GM23338 (cell line): Measurements from ENCODE around the gene COPS4. TPM values are rescaled to one million over a fixed set of nuclear protein-coding genes. Genes with fewer than 3 reads are reported as not detected.

Experiments
- ATAC-seq: fragments of 200-7000 bp; cut with Tn5 transposase; 3 replicates; pipeline ENCODE4 v1.9.1; 2020
- DNase-seq: peaks from one replicate; pipeline ENCODE4 v3.0.0-alpha.2; 2015; ENCODE audit warnings: low spot score
- H2AFZ ChIP-seq: fragments of 200-600 bp; sonication (generic); 2 replicates; pipeline ENCODE4 v1.8.0; 2016; ENCODE audit warnings: antibody characterized with exemption, mild to moderate bottlenecking, moderate library complexity
- H3F3A ChIP-seq: fragments of 200-600 bp; sonication (generic); replicated peaks from 2 replicates; pipeline ENCODE4 v1.8.0; 2017; ENCODE audit warnings: antibody characterized with exemption, mixed run types, low read depth
- H3K27ac ChIP-seq: fragments of 200-600 bp; sonication (generic); 2 replicates; pipeline ENCODE4 v1.6.1; 2016; ENCODE audit warnings: low read depth
- H3K27me3 ChIP-seq: fragments of 200-600 bp; sonication (generic); 2 replicates; pipeline ENCODE4 v1.8.0; 2016; ENCODE audit warnings: mild to moderate bottlenecking, mixed run types, moderate library complexity; ENCODE audit not compliant: insufficient read depth
- H3K36me3 ChIP-seq: fragments of 200-600 bp; sonication (generic); 2 replicates; pipeline ENCODE4 v1.8.0; 2016; ENCODE audit warnings: mild to moderate bottlenecking; ENCODE audit not compliant: insufficient read depth
- H3K4me1 ChIP-seq: fragments of 200-600 bp; sonication (generic); 2 replicates; pipeline ENCODE4 v1.8.0; 2016; ENCODE audit warnings: mild to moderate bottlenecking, moderate library complexity; ENCODE audit not compliant: insufficient read depth
- H3K4me2 ChIP-seq: fragments of 200-600 bp; sonication (generic); 2 replicates; pipeline ENCODE4 v1.7.1; 2017; ENCODE audit warnings: mixed run types
- H3K4me3 ChIP-seq: fragments of 200-600 bp; sonication (generic); 2 replicates; pipeline ENCODE4 v1.6.1; 2016; ENCODE audit warnings: mixed run types
- H3K79me2 ChIP-seq: fragments of 200-600 bp; sonication (generic); replicated peaks from 2 replicates; pipeline ENCODE4 v1.8.0; 2017; ENCODE audit warnings: mild to moderate bottlenecking; ENCODE audit not compliant: insufficient read depth
- H3K9me2 ChIP-seq: fragments of 200-600 bp; sonication (generic); 2 replicates; pipeline ENCODE4 v1.8.0; 2017; ENCODE audit not compliant: insufficient read depth
- H4K20me1 ChIP-seq: fragments of 200-600 bp; sonication (generic); replicated peaks from 2 replicates; pipeline ENCODE4 v1.8.0; 2017; ENCODE audit warnings: mild to moderate bottlenecking; ENCODE audit not compliant: insufficient read depth
- H3K27ac Mint-ChIP-seq: 2 replicates; pipeline ENCODE4 v1.8.0; 2020; ENCODE audit warnings: inconsistent platforms, mild to moderate bottlenecking, moderate library complexity, mixed read lengths
- H3K27me3 Mint-ChIP-seq: 3 replicates; pipeline ENCODE4 v1.8.0; 2022; ENCODE audit warnings: low read depth, mild to moderate bottlenecking, moderate library complexity, mixed read lengths, inconsistent platforms; ENCODE audit not compliant: insufficient read depth, poor library complexity
- H3K36me3 Mint-ChIP-seq: 3 replicates; pipeline ENCODE4 v1.8.0; 2021; ENCODE audit warnings: low read depth, mild to moderate bottlenecking, inconsistent platforms, moderate library complexity, mixed read lengths
- H3K4me1 Mint-ChIP-seq: 3 replicates; pipeline ENCODE4 v1.8.0; 2020; ENCODE audit warnings: mild to moderate bottlenecking, inconsistent platforms, mixed read lengths
- H3K4me3 Mint-ChIP-seq: 3 replicates; pipeline ENCODE4 v1.8.0; 2021; ENCODE audit warnings: moderate library complexity, mild to moderate bottlenecking, inconsistent platforms, mixed read lengths
- H3K9me3 Mint-ChIP-seq: 3 replicates; pipeline ENCODE4 v1.8.0; 2020; ENCODE audit warnings: moderate library complexity, mild to moderate bottlenecking, inconsistent platforms, mixed read lengths
- CREB1 ChIP-seq: fragments of 250-450 bp; sonication (Bioruptor Pico); IDR thresholded peaks from 2 replicates; pipeline ENCODE4 v1.5.0; 2020; ENCODE audit warnings: low read depth, mild to moderate bottlenecking, moderate library complexity
- CTCF ChIP-seq, 2 experiments: fragments of 200-600 bp in 1 of 2; sonication (generic) in 1 of 2; conservative IDR thresholded peaks; 2 replicates each; pipeline versions ENCODE4 v1.5.1 to v1.6.1; 2016 to 2017; ENCODE audit warnings: antibody characterized with exemption in 2 of 2, low read depth in 2 of 2, mild to moderate bottlenecking in 2 of 2, moderate library complexity in 1 of 2
- ETS1 ChIP-seq: IDR thresholded peaks from 2 replicates; pipeline ENCODE4 v1.6.1; 2016; ENCODE audit warnings: antibody characterized with exemption
- EZH2 ChIP-seq: fragments of 200-600 bp; sonication (generic); IDR thresholded peaks from one replicate; pipeline ENCODE4 v1.8.0; 2017; ENCODE audit warnings: antibody characterized with exemption, mild to moderate bottlenecking, low read depth; ENCODE audit not compliant: unreplicated experiment
- JUNB ChIP-seq: IDR thresholded peaks from one replicate; pipeline ENCODE4 v1.6.1; 2016; ENCODE audit warnings: antibody characterized with exemption; ENCODE audit not compliant: unreplicated experiment
- POLR2AphosphoS5 ChIP-seq: IDR thresholded peaks from 2 replicates; pipeline ENCODE4 v1.6.1; 2016; ENCODE audit warnings: antibody characterized with exemption, low read depth
- STAT1 ChIP-seq: IDR thresholded peaks from one replicate; pipeline ENCODE4 v1.6.1; 2016; ENCODE audit warnings: antibody characterized with exemption; ENCODE audit not compliant: unreplicated experiment
- ZNF114 ChIP-seq: fragments of 250-450 bp; sonication (Bioruptor Pico); IDR thresholded peaks from 2 replicates; pipeline ENCODE4 v1.5.0; 2020; ENCODE audit warnings: mild to moderate bottlenecking, moderate library complexity
- ZNF331 ChIP-seq: fragments of 250-450 bp; sonication (Bioruptor Pico); IDR thresholded peaks from 2 replicates; pipeline ENCODE4 v1.5.0; 2020; ENCODE audit warnings: low read depth, mild to moderate bottlenecking, moderate library complexity
- ZNF462 ChIP-seq: fragments of 250-450 bp; sonication (Bioruptor Pico); IDR thresholded peaks from 2 replicates; pipeline ENCODE4 v1.5.0; 2020; ENCODE audit warnings: mild to moderate bottlenecking, moderate library complexity
- polyA plus RNA-seq: library from polyadenylated mRNA; unstranded; fragments of >200 nt; fragmentation: Nextera tagmentation; extraction: Ambion mirVana; gene quantifications from 2 replicates; pipeline ENCODE4 v1.2.1, GENCODE V29; 2016
- total RNA-seq: library from RNA; depleted of rRNA; stranded (reverse); fragments of >200 nt; shearing (Covaris generic); gene quantifications from 2 replicates; pipeline ENCODE4 v1.2.3, GENCODE V29; 2014

COPS4 gene
- total and polyA plus RNA-seq, 2 experiments from 2014 or later = 23.7 to 46.6 TPM

- TF ChIP-seq ZNF462 (CRISPR knock-in tag) (no peak), ZNF331 (CRISPR knock-in tag) (no peak), EZH2 (no peak), ETS1 (no peak), CREB1 (CRISPR knock-in tag) (no peak), STAT1 (no peak), JUNB (no peak)
These were observed 27.8 kb downstream of the COPS4 start (continued) for GRCh38 chr4:83062739-83063138.

- H2AFZ ChIP-seq = no peak overlapping the region
- Mint-ChIP-seq H3K36me3 (peaks cover 7% of the 10 kb centered on the region), H3K4me1 (no peaks in the 10 kb centered on the region), H3K9me3 (no peaks in the 10 kb centered on the region), H3K4me3 (no peak overlapping the region), H3K27ac (no peak overlapping the region), H3K27me3 (no peaks in the 10 kb centered on the region)
- H3K9me2 ChIP-seq = no peaks in the 10 kb centered on the region
- H3K4me2 ChIP-seq = no peak overlapping the region
- no peaks in the 10 kb centered on the region for H4K20me1 ChIP-seq
- H3K79me2 ChIP-seq = no peaks in the 10 kb centered on the region
- H3K27ac ChIP-seq = no peak overlapping the region
- no peaks in the 10 kb centered on the region for H3K27me3 ChIP-seq
- peaks cover 16% of the 10 kb centered on the region; the same call in 1 of the 2 replicates for H3K36me3 ChIP-seq
- H3K4me3 ChIP-seq = no peak overlapping the region
- no peaks in the 10 kb centered on the region for H3K4me1 ChIP-seq
- ATAC-seq (no peak), DNase-seq (no peak)
- no peaks in the 10 kb centered on the region for H3F3A ChIP-seq
- no peak for TF ChIP-seq POLR2AphosphoS5
- no peak for TF ChIP-seq JUNB
- TF ChIP-seq CREB1 (CRISPR knock-in tag) = no peak
- TF ChIP-seq ZNF114 (CRISPR knock-in tag) = no peak
- TF ChIP-seq CTCF (conservative IDR thresholded peaks at IDR 0.05; ENCODE audit: low read depth in 2 of 2) = no peak
- no peak for TF ChIP-seq EZH2
These were observed 30.3 kb downstream of the COPS4 start for GRCh38 chr4:83065266-83065665.
